ENCODE data around the gene TTF2. TPM values are rescaled to one million over a fixed set of nuclear protein-coding genes. Genes with fewer than 3 reads are reported as not detected.

TTF2 gene
- total RNA-seq, 1 donor from 2014 or later: 36.1 TPM

DNA sequence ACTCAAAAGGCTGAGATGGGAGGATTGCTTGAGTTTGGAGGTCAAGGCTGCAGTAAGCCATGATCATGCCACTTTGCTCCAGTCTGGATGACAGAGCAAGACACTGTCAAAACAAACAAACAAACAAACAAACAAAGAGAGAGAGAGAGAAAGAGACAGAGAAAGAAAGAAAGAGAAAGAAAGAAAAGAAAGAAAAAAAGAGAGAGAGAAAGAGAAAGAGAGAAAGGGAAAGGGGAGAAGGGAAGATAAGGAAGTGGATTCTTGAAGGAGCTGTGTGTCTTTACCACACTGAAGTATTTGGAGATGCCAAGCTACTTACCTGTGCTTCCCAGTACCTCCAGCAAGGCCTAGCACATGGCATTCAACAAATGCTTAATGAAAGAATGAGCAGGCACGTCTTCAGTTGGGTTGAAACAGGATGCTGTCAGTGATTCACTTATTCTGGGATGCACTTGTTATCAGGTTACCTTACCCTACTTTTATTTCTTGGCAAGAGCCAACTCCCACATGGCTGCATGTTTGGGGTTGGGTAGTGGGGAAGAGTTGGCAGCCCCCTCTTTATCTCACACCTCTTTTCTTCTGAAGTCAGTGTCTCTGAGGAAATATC, 29.8 kb upstream of the TTF2 start:
- Histone ChIP-seq H3K27ac (no peak overlapping the region), H3K79me2 (ENCODE audit: low read depth) (no peaks in the 10 kb centered on the region), H3K4me2 (no peak overlapping the region), H3F3A (ENCODE audit: low read depth) (no peaks in the 10 kb centered on the region), H3K4me1 (peaks cover 4% of the 10 kb centered on the region), H3K9me3 (ENCODE audit: low read depth) (no peaks in the 10 kb centered on the region), H3K9ac (no peak overlapping the region), H4K20me1 (ENCODE audit: low read depth) (no peaks in the 10 kb centered on the region), H3K27me3 (no peaks in the 10 kb centered on the region), H3K4me3 (no peak overlapping the region), H2AFZ (replicated peaks) (no peak overlapping the region), H3K36me3 (no peaks in the 10 kb centered on the region)
- H3K27ac Mint-ChIP-seq: no peak overlapping the region
- TF ChIP-seq EZH2phosphoT487 (IDR thresholded peaks at IDR 0.05) (no peak), EZH2 (IDR thresholded peaks at IDR 0.05) (no peak)
- TF ChIP-seq, protein P1, sequence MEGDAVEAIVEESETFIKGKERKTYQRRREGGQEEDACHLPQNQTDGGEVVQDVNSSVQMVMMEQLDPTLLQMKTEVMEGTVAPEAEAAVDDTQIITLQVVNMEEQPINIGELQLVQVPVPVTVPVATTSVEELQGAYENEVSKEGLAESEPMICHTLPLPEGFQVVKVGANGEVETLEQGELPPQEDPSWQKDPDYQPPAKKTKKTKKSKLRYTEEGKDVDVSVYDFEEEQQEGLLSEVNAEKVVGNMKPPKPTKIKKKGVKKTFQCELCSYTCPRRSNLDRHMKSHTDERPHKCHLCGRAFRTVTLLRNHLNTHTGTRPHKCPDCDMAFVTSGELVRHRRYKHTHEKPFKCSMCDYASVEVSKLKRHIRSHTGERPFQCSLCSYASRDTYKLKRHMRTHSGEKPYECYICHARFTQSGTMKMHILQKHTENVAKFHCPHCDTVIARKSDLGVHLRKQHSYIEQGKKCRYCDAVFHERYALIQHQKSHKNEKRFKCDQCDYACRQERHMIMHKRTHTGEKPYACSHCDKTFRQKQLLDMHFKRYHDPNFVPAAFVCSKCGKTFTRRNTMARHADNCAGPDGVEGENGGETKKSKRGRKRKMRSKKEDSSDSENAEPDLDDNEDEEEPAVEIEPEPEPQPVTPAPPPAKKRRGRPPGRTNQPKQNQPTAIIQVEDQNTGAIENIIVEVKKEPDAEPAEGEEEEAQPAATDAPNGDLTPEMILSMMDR (IDR thresholded peaks at IDR 0.05): no peak
- no peak overlapping the region for H3K4me3 Mint-ChIP-seq
- H3K4me1 Mint-ChIP-seq: peaks cover 15% of the 10 kb centered on the region
- DNase-seq (ENCODE audit: low spot score): no peak
- no peaks in the 10 kb centered on the region for H3K9me3 Mint-ChIP-seq
- no peaks in the 10 kb centered on the region for H3K36me3 Mint-ChIP-seq
- peaks cover 2% of the 10 kb centered on the region for H3K27me3 Mint-ChIP-seq (ENCODE audit: insufficient read depth, low read depth)

DNA sequence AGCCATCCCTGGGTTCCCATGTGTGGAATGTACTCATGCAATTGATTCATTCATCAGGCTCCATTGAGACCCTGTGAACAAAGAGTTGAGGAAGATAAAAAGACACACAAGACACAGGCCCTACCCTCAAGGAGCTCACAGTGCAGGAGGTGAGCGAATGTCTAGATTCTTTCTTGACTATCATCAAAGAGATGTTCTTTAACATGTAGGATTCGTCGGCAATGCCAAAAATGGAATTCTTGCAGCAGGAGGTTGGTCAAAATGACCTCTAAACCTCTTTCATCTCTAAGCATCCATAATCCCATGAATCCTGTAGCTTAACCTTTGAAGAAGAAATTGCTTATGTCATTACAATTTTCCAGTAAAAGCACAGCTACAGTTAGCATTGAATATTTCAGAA, 27.9 kb upstream of the TTF2 start:
- no peak overlapping the region for H3K27ac ChIP-seq
- H3K79me2 ChIP-seq (ENCODE audit: low read depth): no peaks in the 10 kb centered on the region
- H3K9ac ChIP-seq: no peak overlapping the region
- H3K4me3 ChIP-seq: no peak overlapping the region
- no peak overlapping the region for H3K4me2 ChIP-seq
- no peak overlapping the region for H3K27ac Mint-ChIP-seq
- H3K27me3 ChIP-seq: no peaks in the 10 kb centered on the region
- H3F3A ChIP-seq (ENCODE audit: low read depth): no peaks in the 10 kb centered on the region
- H3K36me3 ChIP-seq: no peaks in the 10 kb centered on the region
- H3K9me3 Mint-ChIP-seq: no peaks in the 10 kb centered on the region
- no peak for DNase-seq (ENCODE audit: low spot score)
- H3K4me1 Mint-ChIP-seq: peaks cover 15% of the 10 kb centered on the region
- peaks cover 2% of the 10 kb centered on the region for H3K27me3 Mint-ChIP-seq (ENCODE audit: insufficient read depth, low read depth)
- H3K9me3 ChIP-seq (ENCODE audit: low read depth): no peaks in the 10 kb centered on the region
- no peak overlapping the region for H2AFZ ChIP-seq (replicated peaks)
- no peak overlapping the region for H3K4me3 Mint-ChIP-seq
- no peaks in the 10 kb centered on the region for H3K36me3 Mint-ChIP-seq
- H4K20me1 ChIP-seq (ENCODE audit: low read depth): no peaks in the 10 kb centered on the region
- H3K4me1 ChIP-seq: peaks cover 8% of the 10 kb centered on the region
- TF ChIP-seq EZH2phosphoT487 (IDR thresholded peaks at IDR 0.05): no peak
- TF ChIP-seq, protein P1 (IDR thresholded peaks at IDR 0.05): no peak
- no peak for TF ChIP-seq EZH2 (IDR thresholded peaks at IDR 0.05)

DNA sequence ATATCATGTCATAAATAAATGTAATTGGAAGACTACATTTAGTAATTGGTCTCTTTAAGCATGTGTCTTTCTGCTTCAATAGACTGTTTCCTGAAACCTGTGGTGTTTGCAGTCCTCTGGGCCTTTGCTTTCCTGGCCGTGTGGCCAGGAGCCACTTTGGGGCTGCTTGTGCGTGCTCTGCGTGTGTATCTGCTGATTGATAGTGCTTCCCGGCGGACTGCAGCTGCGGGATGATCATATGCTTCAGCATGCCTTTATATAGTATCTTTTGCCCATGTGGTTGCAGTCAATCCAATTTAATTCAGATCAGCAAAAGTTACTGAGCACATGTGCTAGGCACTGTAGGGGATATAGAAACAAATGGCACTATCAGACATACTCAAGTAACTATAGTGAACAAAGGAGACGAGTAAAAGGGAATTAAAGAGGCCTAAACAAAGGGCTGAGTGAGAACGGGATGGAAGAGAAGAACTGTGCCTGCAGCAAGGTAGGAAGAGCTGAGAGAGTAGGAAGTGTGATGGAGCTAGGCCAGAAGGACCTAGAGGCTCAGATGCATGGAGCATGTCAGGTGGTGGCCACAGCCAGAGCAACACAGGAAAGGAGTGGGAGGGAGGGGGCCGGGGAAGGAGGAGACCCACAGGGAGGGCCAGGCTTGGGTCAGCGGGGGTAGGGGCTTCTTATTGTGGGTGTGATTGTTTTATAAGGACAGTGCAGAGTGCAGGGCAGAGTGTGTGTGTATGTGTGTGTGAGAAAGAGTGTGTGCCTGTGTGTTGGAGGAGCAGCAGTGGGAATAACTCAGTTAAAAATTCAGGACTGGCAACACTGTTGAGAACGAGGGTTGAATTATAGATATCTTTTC, 27.2 kb upstream of the TTF2 start:
- peaks cover 15% of the 10 kb centered on the region for H3K4me1 Mint-ChIP-seq
- Histone ChIP-seq H3K27ac (no peak overlapping the region), H3K27me3 (no peaks in the 10 kb centered on the region), H4K20me1 (ENCODE audit: low read depth) (no peaks in the 10 kb centered on the region), H3K4me2 (peak overlapping the region; percentile 10), H2AFZ (replicated peaks) (peak overlapping the region; percentile 68), H3K36me3 (no peaks in the 10 kb centered on the region), H3F3A (ENCODE audit: low read depth) (no peaks in the 10 kb centered on the region), H3K79me2 (ENCODE audit: low read depth) (no peaks in the 10 kb centered on the region), H3K9ac (no peak overlapping the region), H3K9me3 (ENCODE audit: low read depth) (no peaks in the 10 kb centered on the region), H3K4me1 (peaks cover 8% of the 10 kb centered on the region), H3K4me3 (no peak overlapping the region)
- H3K4me3 Mint-ChIP-seq: no peak overlapping the region
- H3K9me3 Mint-ChIP-seq: no peaks in the 10 kb centered on the region
- H3K27me3 Mint-ChIP-seq (ENCODE audit: insufficient read depth, low read depth): peaks cover 2% of the 10 kb centered on the region
- DNase-seq (ENCODE audit: low spot score): no peak
- H3K27ac Mint-ChIP-seq: peak overlapping the region; percentile 3
- no peaks in the 10 kb centered on the region for H3K36me3 Mint-ChIP-seq
- TF ChIP-seq EZH2 (IDR thresholded peaks at IDR 0.05): no peak
- TF ChIP-seq, protein P1 (IDR thresholded peaks at IDR 0.05): no peak
- no peak for TF ChIP-seq EZH2phosphoT487 (IDR thresholded peaks at IDR 0.05)
